H1 (cell line): ENCODE results near the gene ZNF440. TPM values are rescaled to one million over a fixed set of nuclear protein-coding genes. Genes with fewer than 3 reads are reported as not detected.

Source experiments
- ATF3 ChIP-seq: IDR thresholded peaks from 2 replicates; pipeline ENCODE4 v1.6.1; 2011; ENCODE audit warnings: low read depth, mild to moderate bottlenecking, low read length; ENCODE audit not compliant: insufficient read depth
- polyA plus RNA-seq, 7 experiments: library from polyadenylated mRNA; depleted of rRNA in 3 of 7; stranded (reverse) in 5 of 7; unstranded in 2 of 7; fragments of >200 nt in 5 of 7; fragments of 200-250 nt in 2 of 7; gene quantifications; 1 replicate in 5 of 7; 2 replicates in 1 of 7; 4 replicates in 1 of 7; pipeline versions ENCODE4 v1.2.1 to v1.2.3, GENCODE V29; 2011 to 2013; ENCODE audit warnings: missing spikeins in 2 of 7, mixed read lengths in 2 of 7
- total RNA-seq: library from RNA; stranded (reverse); fragmentation: NEBNext Ultra II Directional; extraction: Animal tissue kit (Norgen Biotek cat#: 25700); gene quantifications from 2 replicates; pipeline ENCODE4 v1.2.1, GENCODE V29; 2021

ZNF440 gene
- total and polyA plus RNA-seq, 2 of the 8 experiments (the other 6 are each of a cell fraction or from before 2014, with no cell fraction given) = 0.77 to 6.5 TPM

DNA sequence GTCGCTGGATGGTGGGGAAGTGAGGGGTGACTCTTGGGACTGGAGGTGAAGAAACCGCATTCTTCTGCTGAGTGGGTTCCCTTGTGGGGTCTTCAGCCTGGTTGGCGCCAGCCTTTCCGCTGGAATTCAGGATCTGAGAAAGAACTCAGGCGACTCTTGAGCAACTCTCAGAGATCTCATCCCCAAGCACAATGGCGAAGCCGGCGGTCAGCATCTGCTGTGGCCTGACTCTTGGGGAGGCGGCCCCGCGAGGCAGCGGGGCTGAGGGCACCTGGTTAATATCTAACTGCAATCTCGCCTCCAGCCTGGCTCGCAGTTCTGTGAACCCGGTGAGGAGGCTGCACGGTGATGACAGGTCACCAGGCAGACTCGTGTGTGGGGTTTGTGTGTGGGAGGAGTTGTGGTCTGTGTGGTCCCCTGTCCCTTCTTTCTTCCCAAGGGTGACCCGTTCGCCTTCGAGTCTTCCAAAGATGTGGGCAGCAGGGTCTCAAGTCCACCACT is 46.4 kb upstream of the ZNF440 start (continued):
- no peak for TF ChIP-seq ATF3
